Renal pelvis (tissue), 12 donors: ENCODE data around the gene PRB3. TPM values are rescaled to one million over a fixed set of nuclear protein-coding genes. Genes with fewer than 3 reads are reported as not detected.
A peak's percentile ranks its signal among the peaks of the same experiment; 100 is the strongest.

Source experiments
- DNase-seq: peaks from one replicate; pipeline ENCODE4 v3.0.0-alpha.2; 2013
- long read RNA-seq, 16 experiments: transcript quantifications; one replicate each; lab custom pipeline, GENCODE V29; 2026
- polyA plus RNA-seq, 3 donors: library from polyadenylated mRNA; unstranded; fragments of 120-200 nt; gene quantifications; one replicate each; pipeline ENCODE4 v1.2.1, GENCODE V29; 2013; ENCODE audit not compliant: insufficient read length in 3 of 3

Gene PRB3
- polyA plus RNA-seq: under 1 TPM in 2 of 3 donors, not detected in 1; 0.13 to 0.19 TPM
- long read RNA-seq, donor 1: 0 reads
- long read RNA-seq, donor 2: 0 reads
- long read RNA-seq, donor 3: 0 reads
- long read RNA-seq, donor 4: 0 reads
- long read RNA-seq, donor 5: 0 reads
- long read RNA-seq, donor 6: 0 reads
- long read RNA-seq, donor 7: 0 reads
- long read RNA-seq, donor 8: 0 reads
- long read RNA-seq, donor 9: 0 reads
- long read RNA-seq, donor 10: 0 reads
- long read RNA-seq, donor 11: 0 reads
- long read RNA-seq, donor 12: 0 reads
- long read RNA-seq, donor 13: 0 reads
- long read RNA-seq, donor 14: 0 reads
- long read RNA-seq, donor 15: 0 reads
- long read RNA-seq, donor 16: 0 reads

DNA sequence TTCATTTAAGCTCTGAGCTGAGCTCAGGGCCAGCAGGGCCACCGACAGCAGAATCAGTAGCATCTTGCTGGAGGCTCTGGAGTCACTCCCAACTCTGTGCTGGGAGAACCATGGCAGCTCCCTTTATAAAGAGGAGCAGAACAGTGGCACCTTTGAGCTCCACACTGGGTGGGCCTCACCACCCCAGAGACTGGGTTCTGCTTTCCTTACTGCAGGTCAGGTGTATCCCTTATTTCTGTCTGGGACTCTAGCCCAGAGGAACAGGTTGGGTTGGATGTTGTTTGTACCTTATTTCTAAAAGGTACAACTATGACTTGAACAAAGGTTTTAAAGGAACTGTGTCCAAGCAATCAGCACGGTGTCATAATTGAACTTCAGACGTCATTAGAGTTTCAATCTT, at the start of gene PRB3:
TSS of gene PRB3 (minus strand) at position 101 of the 400 bp plus-strand sequence. CDS start at position 63, 38 bp downstream.
- DNase-seq: no peak

DNA sequence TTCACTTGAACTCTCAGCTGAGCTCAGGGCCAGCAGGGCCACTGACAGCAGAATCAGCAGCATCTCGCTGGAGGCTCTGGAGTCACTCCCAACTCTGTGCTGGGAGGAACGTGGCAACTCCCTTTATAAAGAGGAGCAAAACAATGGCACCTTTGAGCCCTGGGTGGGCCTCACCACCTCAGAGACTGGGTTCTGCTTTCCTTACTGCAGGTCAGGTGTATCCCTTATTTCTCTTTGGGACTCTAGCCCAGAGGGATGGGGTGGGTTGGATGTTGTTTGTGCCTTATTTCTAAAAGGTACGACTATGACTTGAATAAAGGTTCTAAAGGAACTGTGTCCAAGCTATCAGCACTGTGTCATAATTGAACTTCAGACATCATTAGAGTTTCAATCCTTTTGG, 40.8 kb upstream of the PRB3 start, which contains the start of gene PRB4:
TSS of gene PRB4 (minus strand) at position 101 of the 400 bp plus-strand sequence. CDS start at position 63, 38 bp downstream.
- no peak for DNase-seq

DNA sequence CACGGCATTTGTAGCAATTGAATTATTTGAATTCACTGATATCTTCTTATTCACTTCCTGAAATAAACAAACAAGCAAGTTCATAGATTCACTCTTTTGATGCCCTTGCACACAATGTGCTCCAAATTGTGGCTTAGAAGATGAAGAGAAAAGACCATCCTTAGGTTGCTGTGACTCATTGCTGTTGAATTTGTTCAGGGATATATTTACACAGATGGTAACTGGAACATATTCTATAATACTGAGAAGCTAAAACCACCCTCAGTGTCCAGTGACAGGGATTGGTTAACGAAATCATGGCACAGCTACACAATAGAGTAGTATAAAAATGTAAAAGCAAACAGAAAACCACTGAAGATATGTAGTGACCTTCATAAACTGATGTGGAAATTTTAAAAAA, 37.6 kb upstream of the PRB3 start:
- DNase-seq: no peak

DNA sequence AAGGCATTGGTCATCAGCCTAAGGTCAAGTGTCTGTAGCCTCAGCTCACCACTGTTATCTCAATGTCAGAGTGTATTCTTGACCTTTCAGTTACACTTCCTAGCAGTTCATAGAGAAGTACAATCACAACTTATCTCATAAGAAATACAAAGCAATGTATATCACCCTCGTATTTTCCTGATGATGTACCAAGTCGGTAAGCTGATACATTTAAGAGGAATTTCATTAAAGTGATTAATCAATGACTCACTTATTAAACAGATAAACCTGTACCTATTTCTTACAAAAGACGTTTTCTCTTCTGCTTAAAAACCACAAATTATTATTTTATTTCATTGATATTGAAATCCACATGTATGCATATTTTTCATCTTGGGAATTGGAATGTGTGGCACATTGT, 3.9 kb upstream of the PRB3 start:
- no peak for DNase-seq

DNA sequence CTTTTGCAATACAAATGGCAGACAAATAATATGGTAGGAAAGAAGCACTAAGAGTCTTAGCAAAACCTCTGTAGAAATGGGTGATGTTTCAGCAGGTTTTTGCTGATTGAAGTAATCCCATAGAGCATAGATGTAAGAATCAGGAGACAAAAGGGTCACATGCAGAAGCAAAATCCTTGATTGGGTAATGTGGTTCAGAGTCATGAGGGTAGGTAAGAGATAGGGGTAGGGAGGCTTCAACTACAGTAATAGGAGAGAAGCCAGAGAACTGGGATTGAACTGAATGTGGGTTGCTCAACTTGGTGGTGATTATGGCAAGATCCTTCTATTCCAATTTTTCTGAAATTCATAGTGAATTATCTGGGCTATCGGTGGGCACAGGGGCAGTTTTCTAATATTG, 5.0 kb downstream of the PRB3 start:
- no peak for DNase-seq

DNA sequence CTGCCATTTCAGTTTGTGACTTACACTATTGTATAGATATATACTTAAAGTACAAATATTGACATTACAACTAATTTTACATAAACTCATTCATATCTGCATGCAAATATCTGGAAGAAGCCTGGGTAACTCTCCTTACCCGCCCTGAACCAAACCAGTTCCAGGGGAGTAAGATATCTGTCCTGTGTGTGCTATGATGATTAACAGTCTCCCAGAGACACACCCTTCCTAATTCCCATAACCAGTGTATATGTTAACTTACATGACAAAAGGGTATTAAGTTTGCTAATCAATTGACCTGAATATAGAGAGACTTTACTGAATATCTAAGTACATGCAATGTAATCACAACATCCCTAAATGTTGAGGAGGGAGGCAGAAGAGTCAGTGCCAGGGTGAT, 23.0 kb downstream of the PRB3 start:
- DNase-seq: no peak

DNA sequence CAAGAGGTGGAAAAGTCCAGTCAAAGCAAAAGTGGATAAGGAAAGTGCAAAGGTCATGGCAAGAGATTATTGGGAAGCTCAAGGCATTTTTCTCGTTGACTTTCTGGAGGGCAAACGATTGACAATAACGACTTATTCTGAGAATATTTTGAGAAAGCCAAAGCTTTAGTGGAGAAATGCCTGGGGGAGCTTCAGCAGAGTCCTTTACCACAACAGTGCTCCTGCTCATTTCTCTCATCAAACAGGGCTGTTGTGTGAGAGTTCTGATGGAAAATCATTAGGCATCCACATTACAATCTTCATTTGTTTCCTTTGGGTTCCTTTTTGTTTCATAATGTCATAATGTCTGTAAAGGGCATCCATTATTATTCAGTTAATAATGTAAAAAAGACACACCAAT, 26.9 kb downstream of the PRB3 start:
- DNase-seq: no peak

DNA sequence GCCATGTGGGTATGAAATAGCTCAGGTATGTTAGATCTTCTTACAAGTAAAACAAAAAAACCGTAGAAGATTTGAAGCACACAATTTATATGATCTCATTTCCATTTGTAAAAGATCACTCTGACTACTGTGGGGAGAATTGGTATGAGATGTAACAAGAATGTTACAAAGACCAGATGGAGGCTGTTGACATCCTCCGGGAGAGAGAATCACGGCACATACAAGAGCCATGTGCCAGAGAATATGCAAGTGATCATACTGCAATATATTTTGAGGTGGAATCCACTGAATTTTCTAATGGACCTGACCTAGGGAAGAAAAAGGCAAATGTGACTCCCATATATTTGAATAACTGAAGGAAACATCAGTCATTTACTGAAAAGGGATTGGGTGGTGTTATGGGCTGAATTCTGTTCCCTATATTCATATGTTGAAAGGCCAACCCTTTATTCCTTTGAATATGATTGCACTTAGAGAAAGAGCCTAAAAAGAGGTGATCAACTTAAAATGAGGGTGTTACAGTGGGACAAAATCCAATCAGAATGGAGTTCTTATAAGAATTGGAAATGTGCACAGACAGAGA, 29.1 kb downstream of the PRB3 start:
- DNase-seq: no peak

DNA sequence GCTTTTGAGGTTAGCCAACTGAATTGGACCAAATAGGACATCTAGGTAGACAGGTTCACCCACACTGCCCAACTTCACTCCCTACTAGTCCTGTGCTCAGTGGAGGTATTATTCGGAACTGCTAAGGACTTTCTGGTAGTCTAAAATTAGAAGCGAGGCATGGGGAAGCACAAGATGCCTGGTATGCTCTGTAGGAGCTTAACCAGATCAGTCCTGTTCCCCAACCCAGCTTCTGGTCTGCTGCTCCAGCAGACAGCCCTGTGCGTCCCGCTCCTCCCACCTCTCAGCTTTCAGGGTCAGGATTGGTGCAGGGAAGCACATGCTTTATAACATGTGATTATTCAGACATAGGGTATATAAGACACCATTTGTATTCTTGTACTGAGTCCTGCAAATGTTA, 31.2 kb downstream of the PRB3 start:
- DNase-seq: no peak

DNA sequence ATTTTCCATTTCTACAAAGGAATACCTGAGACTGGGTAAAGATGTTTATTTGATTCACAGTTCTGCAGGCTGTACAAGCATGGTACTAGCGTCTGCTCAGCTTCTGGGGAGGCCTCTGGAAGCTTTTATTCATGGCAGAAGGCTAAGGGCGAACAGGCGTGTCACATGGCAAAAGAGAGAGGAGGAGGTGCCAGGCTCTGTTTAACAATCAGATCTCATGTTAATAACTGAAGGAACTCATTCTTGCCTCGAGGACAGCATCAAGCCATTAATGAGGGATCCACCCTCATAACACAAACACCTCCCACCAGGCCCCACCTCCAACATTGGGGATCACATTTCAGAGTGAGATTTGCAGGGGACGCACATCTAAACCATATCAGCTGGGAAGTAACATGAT, 36.0 kb downstream of the PRB3 start:
- no peak for DNase-seq

DNA sequence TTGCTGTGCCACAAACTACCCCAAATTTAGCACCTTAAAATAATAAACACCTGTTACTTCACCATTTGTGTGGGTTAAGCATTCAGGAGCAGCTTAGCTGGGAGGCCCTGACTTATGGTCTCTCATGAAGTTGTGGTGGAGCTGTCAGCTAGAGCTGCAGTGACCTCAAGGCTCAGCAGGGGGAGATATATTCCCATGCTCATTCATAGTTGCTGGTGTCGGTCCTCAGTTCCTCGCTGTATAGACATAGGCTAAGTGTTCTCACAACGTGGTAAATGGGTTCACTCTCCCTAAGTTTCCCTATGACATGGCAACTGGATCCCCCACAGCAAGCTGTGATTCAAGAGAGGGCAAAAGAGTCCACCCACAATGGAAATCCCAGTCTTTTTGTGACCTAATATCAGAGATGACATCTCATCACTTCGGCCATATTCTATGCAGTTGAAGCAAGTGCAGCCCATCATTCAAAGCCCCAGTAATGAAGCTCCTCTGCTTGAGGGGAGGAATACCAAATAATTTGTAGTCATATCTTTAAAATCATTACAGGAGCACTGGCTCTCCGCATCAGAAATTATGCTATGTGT, 41.1 kb downstream of the PRB3 start:
- peak; percentile 15 for DNase-seq

DNA sequence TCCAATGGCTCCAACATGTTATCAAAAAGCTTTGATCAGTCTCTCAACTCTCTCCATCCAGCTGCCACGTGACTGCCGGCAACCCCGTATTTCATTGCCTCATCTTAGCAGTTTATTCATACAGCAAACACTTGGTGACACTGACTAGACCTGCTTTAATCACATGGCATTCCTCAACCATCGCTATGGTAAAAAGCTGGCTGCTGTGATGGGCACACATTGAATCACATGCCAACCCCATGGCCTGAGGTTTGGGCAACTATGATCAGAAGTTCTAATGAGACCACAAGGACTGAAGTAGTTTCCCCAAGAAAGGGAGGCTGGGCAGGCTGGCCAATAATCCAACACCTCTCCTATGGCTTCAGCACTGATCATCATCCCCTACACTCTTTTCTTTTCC, 42.1 kb downstream of the PRB3 start:
- no peak for DNase-seq

Other genes with a start within 250 kb of the PRB3 start
- 1 to 10 TPM; 1.4 to 1.6 (median 1.5) TPM for gene TAS2R19, start 247.1 kb downstream of the PRB3 start, polyA plus RNA-seq
- 1 to 10 TPM in 2 of 3 donors, under 1 TPM in 1; 0.88 to 2.0 (median 2.0) TPM for gene TAS2R31, start 238.3 kb downstream of the PRB3 start, polyA plus RNA-seq
- under 1 TPM in 2 of 3 donors, not detected in 1; 0.14 to 0.19 TPM for gene TAS2R46, start 207.4 kb downstream of the PRB3 start, polyA plus RNA-seq
- under 1 TPM; 0.30 to 0.65 (median 0.33) TPM for gene TAS2R43, start 177.4 kb downstream of the PRB3 start, polyA plus RNA-seq
- gene TAS2R30, start 135.1 kb downstream of the PRB3 start, polyA plus RNA-seq: under 1 TPM; 0.16 to 0.22 (median 0.22) TPM
- 10 to 100 TPM; 16.9 to 18.0 (median 17.3) TPM for gene SMIM10L1, start 98.5 kb downstream of the PRB3 start, polyA plus RNA-seq
- gene TAS2R42, start 82.8 kb downstream of the PRB3 start, polyA plus RNA-seq: under 1 TPM in 1 of 3 donors, not detected in 2; 0.33 TPM
- gene PRB4, start 40.7 kb upstream of the PRB3 start, polyA plus RNA-seq: not detected
- gene PRB2, start 125.9 kb upstream of the PRB3 start, polyA plus RNA-seq: under 1 TPM in 1 of 3 donors, not detected in 2; 0.64 TPM